K562 (cell line): ENCODE measurements around the gene SLCO1A2. TPM values are rescaled to one million over a fixed set of nuclear protein-coding genes. Genes with fewer than 3 reads are reported as not detected.

Source experiments
- BACH1 ChIP-seq: fragments of 200-800 bp; sonication (Bioruptor generic); IDR thresholded peaks from 2 replicates; pipeline ENCODE4 v1.6.1; 2016; ENCODE audit warnings: missing genetic modification characterization, missing compliant biosample characterization
- CBFA2T2 ChIP-seq: fragments of 450-650 bp; conservative IDR thresholded peaks from 2 replicates; pipeline ENCODE4 v1.6.1; 2017; ENCODE audit warnings: mild to moderate bottlenecking
- CCNT2 ChIP-seq: IDR thresholded peaks from 2 replicates; pipeline ENCODE4 v1.6.1; 2011; ENCODE audit warnings: borderline replicate concordance, low read depth, mild to moderate bottlenecking, moderate library complexity, mixed read lengths, low read length; ENCODE audit not compliant: insufficient read length; ENCODE audit errors: extremely low read depth
- EP300 ChIP-seq: IDR thresholded peaks from 2 replicates; pipeline ENCODE4 v1.6.1; 2012; ENCODE audit warnings: low read length, improper control_type of control experiment
- ETV1 ChIP-seq: fragments of 450-650 bp; conservative IDR thresholded peaks from 2 replicates; pipeline ENCODE4 v1.6.1; 2016; ENCODE audit warnings: missing genetic modification characterization, control low read depth, low read depth, missing compliant biosample characterization
- GABPB2 ChIP-seq: fragments of 250-450 bp; sonication (Bioruptor Pico); conservative IDR thresholded peaks from 2 replicates; pipeline ENCODE4 v1.5.1; 2021; ENCODE audit warnings: mild to moderate bottlenecking
- GTF2A2 ChIP-seq: IDR thresholded peaks from 2 replicates; pipeline ENCODE4 v1.6.1; 2016; ENCODE audit warnings: mild to moderate bottlenecking, missing genetic modification characterization, missing compliant biosample characterization
- HNRNPK ChIP-seq: fragments of 200-400 bp; formaldehyde crosslinking; IDR thresholded peaks from one replicate; pipeline ENCODE4 v1.6.1; 2018; ENCODE audit warnings: mild to moderate bottlenecking, low read depth, low read length; ENCODE audit not compliant: poor library complexity, severe bottlenecking
- JUND ChIP-seq, 2 experiments: IDR thresholded peaks; 2 replicates in 1 of 2; 3 replicates in 1 of 2; pipeline ENCODE4 v1.6.1; 2011; ENCODE audit warnings: borderline replicate concordance in 2 of 2, low read depth in 2 of 2, low read length in 2 of 2, improper control_type of control experiment in 1 of 2, missing biosample characterization in 1 of 2, missing genetic modification characterization in 1 of 2, missing genetic modification reagents in 1 of 2
- KDM2B ChIP-seq: fragments of 250-450 bp; sonication (Bioruptor Pico); IDR thresholded peaks from 2 replicates; pipeline ENCODE4 v1.8.0; 2021; ENCODE audit warnings: mild to moderate bottlenecking, moderate library complexity
- MCM2 ChIP-seq: fragments of 450-650 bp; IDR thresholded peaks from 2 replicates; pipeline ENCODE4 v1.6.1; 2017; ENCODE audit warnings: low read depth, mild to moderate bottlenecking
- MTA2 ChIP-seq: fragments of 450-650 bp; IDR thresholded peaks from 2 replicates; pipeline ENCODE4 v1.6.1; 2016; ENCODE audit warnings: low read depth
- NFRKB ChIP-seq: fragments of 450-650 bp; IDR thresholded peaks from 2 replicates; pipeline ENCODE4 v1.6.1; 2016; ENCODE audit warnings: low read depth
- PHF21A ChIP-seq: fragments of 450-650 bp; IDR thresholded peaks from 2 replicates; pipeline ENCODE4 v1.6.1; 2017; ENCODE audit warnings: low read depth, borderline replicate concordance
- PML ChIP-seq: IDR thresholded peaks from 2 replicates; pipeline ENCODE4 v1.6.1; 2012; ENCODE audit warnings: low read length, inconsistent platforms
- PTBP1 ChIP-seq: fragments of 200-400 bp; formaldehyde crosslinking; IDR thresholded peaks from 2 replicates; pipeline ENCODE4 v1.6.1; 2017; ENCODE audit warnings: low read depth, low read length
- RHOXF2B ChIP-seq: fragments of 250-450 bp; sonication (Bioruptor Pico); conservative IDR thresholded peaks from 2 replicates; pipeline ENCODE4 v1.5.1; 2021
- TAF15 ChIP-seq: fragments of 200-400 bp; formaldehyde crosslinking; IDR thresholded peaks from 2 replicates; pipeline ENCODE4 v1.6.1; 2017; ENCODE audit warnings: mild to moderate bottlenecking, low read depth, low read length, moderate library complexity
- TAF9B ChIP-seq: fragments of 450-650 bp; IDR thresholded peaks from 2 replicates; pipeline ENCODE4 v1.6.1; 2018; ENCODE audit warnings: mild to moderate bottlenecking; ENCODE audit not compliant: partially characterized antibody
- TRIM24 ChIP-seq, 2 experiments: fragments of 450-650 bp; IDR thresholded peaks; 2 replicates each; pipeline ENCODE4 v1.6.1; 2016
- ZNF184 ChIP-seq: sonication (generic); formaldehyde crosslinking; IDR thresholded peaks from 2 replicates; pipeline ENCODE4 v1.5.0; 2020; ENCODE audit warnings: missing genetic modification reagents
- ZNF3 ChIP-seq: fragments of 250-450 bp; sonication (Bioruptor Pico); IDR thresholded peaks from 2 replicates; pipeline ENCODE4 v1.5.0; 2021; ENCODE audit warnings: mild to moderate bottlenecking, moderate library complexity
- ZNF354B ChIP-seq: fragments of 250-450 bp; sonication (Bioruptor Pico); IDR thresholded peaks from 2 replicates; pipeline ENCODE4 v1.4.0; 2020
- ZNF561 ChIP-seq: fragments of 450-650 bp; formaldehyde crosslinking; conservative IDR thresholded peaks from 2 replicates; pipeline ENCODE4 v1.4.0; 2020; ENCODE audit warnings: mild to moderate bottlenecking, moderate library complexity
- ZNF696 ChIP-seq: fragments of 250-450 bp; sonication (Bioruptor Pico); conservative IDR thresholded peaks from 2 replicates; pipeline ENCODE4 v1.4.0; 2020; ENCODE audit warnings: mild to moderate bottlenecking, moderate library complexity
- polyA plus RNA-seq, 8 experiments: library from polyadenylated mRNA; depleted of rRNA in 4 of 8; stranded (reverse) in 5 of 8; unstranded in 3 of 8; fragments of >200 nt; fragmentation: Nextera tagmentation in 2 of 8; fragmentation: Illumina TruSeq in 1 of 8; extraction: Ambion mirVana in 2 of 8; extraction: Trizol in 1 of 8; gene quantifications; 2 replicates each; pipeline versions ENCODE4 v1.2.1 to v1.2.3, GENCODE V29; 2011 to 2014; ENCODE audit warnings: inconsistent platforms in 1 of 8, missing spikeins in 1 of 8
- total RNA-seq, 7 experiments: library from RNA; depleted of rRNA in 6 of 7; stranded (reverse); fragments of >200 nt in 6 of 7; fragmentation: Illumina TruSeq in 2 of 7; extraction: Trizol in 2 of 7; gene quantifications; 2 replicates each; pipeline versions ENCODE4 v1.2.1 to v1.2.3, GENCODE V29; 2011 to 2021; ENCODE audit warnings: low replicate concordance in 1 of 7
- TF ChIP-seq, protein P1 (sequence below): sonication (generic); formaldehyde crosslinking; IDR thresholded peaks from 2 replicates; pipeline ENCODE4 v1.8.1; 2023; ENCODE audit warnings: mild to moderate bottlenecking, missing genetic modification reagents
- TF ChIP-seq, protein P2 (sequence below): sonication (generic); formaldehyde crosslinking; IDR thresholded peaks from 2 replicates; pipeline ENCODE4 v1.9.0; 2022; ENCODE audit warnings: mild to moderate bottlenecking, missing genetic modification reagents
- TF ChIP-seq, protein P3 (sequence below): IDR thresholded peaks from 2 replicates; pipeline ENCODE4 v1.6.1; 2011; ENCODE audit warnings: borderline replicate concordance, low read depth, mild to moderate bottlenecking, moderate library complexity, low read length; ENCODE audit not compliant: insufficient read depth, poor library complexity, severe bottlenecking

SLCO1A2 gene
- total and polyA plus RNA-seq, 9 of the 15 experiments (the other 6 are each of a cell fraction or from before 2014, with no cell fraction given) = 1.2 to 4.4 (median 2.6) TPM

DNA sequence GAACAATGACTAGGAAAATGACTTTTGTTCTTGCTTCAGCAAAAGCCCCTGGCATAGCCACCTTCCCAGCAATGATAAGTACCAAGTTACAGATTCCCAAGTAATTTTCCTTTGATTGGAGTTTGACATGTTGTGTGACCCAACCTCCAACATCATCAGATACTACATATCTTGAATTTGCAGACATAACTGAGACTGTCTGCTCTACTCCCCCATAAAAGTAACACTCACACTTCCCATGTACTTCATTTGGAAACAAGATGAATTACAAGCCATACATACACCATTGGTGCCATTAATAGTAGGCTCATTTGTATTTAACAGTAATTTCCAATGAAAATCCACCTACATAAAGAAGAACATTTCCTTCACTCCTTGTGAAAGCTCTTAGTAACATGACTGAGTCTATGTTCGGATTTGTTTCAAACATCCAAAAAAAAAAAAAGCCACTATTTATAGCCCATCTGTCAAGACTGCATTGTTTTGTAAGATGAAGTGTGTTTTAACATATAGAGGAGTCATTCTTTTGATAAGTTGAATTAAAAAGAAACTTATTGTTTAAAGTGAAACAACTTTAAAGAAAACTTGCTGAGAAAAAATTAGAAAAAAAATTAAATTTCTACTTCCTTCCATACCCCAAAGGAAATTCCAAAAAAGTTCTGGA lies 12.0 kb upstream of the SLCO1A2 start (continued):
- TF ChIP-seq PML (peak; percentile 53; the same call in 1 of the 2 replicates), ZNF696 (CRISPR knock-in tag) (no peak), ETV1 (no peak), MCM2 (no peak), JUND (IDR thresholded peaks at IDR 0.05; ENCODE audit: borderline replicate concordance, low read depth, low read length) (peak; percentile 20; the same call in 1 of the 2 replicates), JUND (tag; IDR thresholded peaks at IDR 0.05; ENCODE audit: borderline replicate concordance, low read depth, low read length) (no peak), CBFA2T2 (peak; percentile 58), HNRNPK (no peak), ZNF3 (CRISPR knock-in tag) (no peak), NFRKB (no peak), GABPB2 (CRISPR knock-in tag) (no peak), ZNF184 (CRISPR knock-in tag) (no peak), ZNF354B (no peak), TAF15 (no peak), KDM2B (CRISPR knock-in tag) (no peak), RHOXF2B (no peak), CCNT2 (no peak), PTBP1 (no peak), MTA2 (peak; percentile 65), BACH1 (tag) (no peak), PHF21A (no peak), ZNF561 (CRISPR knock-in tag) (no peak), TAF9B (no peak), EP300 (peak; percentile 65; the same call in 1 of the 2 replicates), TRIM24 (IDR thresholded peaks at IDR 0.05) (no peak), GTF2A2 (no peak)
- TF ChIP-seq, protein P1, sequence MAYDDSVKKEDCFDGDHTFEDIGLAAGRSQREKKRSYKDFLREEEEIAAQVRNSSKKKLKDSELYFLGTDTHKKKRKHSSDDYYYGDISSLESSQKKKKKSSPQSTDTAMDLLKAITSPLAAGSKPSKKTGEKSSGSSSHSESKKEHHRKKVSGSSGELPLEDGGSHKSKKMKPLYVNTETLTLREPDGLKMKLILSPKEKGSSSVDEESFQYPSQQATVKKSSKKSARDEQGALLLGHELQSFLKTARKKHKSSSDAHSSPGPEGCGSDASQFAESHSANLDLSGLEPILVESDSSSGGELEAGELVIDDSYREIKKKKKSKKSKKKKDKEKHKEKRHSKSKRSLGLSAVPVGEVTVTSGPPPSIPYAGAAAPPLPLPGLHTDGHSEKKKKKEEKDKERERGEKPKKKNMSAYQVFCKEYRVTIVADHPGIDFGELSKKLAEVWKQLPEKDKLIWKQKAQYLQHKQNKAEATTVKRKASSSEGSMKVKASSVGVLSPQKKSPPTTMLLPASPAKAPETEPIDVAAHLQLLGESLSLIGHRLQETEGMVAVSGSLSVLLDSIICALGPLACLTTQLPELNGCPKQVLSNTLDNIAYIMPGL = no peak
- TF ChIP-seq, protein P2, sequence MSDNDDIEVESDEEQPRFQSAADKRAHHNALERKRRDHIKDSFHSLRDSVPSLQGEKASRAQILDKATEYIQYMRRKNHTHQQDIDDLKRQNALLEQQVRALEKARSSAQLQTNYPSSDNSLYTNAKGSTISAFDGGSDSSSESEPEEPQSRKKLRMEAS (CRISPR knock-in tag) = no peak
- TF ChIP-seq, protein P3, sequence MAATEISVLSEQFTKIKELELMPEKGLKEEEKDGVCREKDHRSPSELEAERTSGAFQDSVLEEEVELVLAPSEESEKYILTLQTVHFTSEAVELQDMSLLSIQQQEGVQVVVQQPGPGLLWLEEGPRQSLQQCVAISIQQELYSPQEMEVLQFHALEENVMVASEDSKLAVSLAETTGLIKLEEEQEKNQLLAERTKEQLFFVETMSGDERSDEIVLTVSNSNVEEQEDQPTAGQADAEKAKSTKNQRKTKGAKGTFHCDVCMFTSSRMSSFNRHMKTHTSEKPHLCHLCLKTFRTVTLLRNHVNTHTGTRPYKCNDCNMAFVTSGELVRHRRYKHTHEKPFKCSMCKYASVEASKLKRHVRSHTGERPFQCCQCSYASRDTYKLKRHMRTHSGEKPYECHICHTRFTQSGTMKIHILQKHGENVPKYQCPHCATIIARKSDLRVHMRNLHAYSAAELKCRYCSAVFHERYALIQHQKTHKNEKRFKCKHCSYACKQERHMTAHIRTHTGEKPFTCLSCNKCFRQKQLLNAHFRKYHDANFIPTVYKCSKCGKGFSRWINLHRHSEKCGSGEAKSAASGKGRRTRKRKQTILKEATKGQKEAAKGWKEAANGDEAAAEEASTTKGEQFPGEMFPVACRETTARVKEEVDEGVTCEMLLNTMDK = no peak
